ENCODE measurements around the gene ZNF578.

GRCh38 chr19:52494518-52494917 lies 41.2 kb downstream of the ZNF578 start:
- TF ChIP-seq CTCF (IDR thresholded peaks at IDR 0.05; ENCODE audit: poor library complexity) (no peak), EZH2 (IDR thresholded peaks at IDR 0.05; ENCODE audit: borderline replicate concordance) (no peak), EZH2phosphoT487 (IDR thresholded peaks at IDR 0.05; ENCODE audit: low read depth, severe bottlenecking, unreplicated experiment) (no peak)
